Activated CD8-positive, alpha-beta memory T cell treated with anti-CD3 and anti-CD28 coated beads for 1 hour (primary cell): ENCODE data around the gene ZNF488.

Experiments
- DNase-seq, 2 donors: peaks; one replicate each; pipeline ENCODE4 v3.0.0-alpha.2; 2020; ENCODE audit warnings: low read depth in 1 of 2; ENCODE audit errors: extremely low read depth in 1 of 2

ZNF488 gene

GRCh38 chr10:47383261-47384147, 589 bp downstream of the ZNF488 start:
- DNase-seq: no peak

- no peak for DNase-seq
These were observed 2.4 kb downstream of the ZNF488 start for GRCh38 chr10:47381427-47382379.

- DNase-seq: no peak
These were observed 3.0 kb downstream of the ZNF488 start for GRCh38 chr10:47381103-47381395.

GRCh38 chr10:47380341-47381102, 3.6 kb downstream of the ZNF488 start:
- DNase-seq: no peak

- DNase-seq: no peak
These were observed 4.2 kb downstream of the ZNF488 start for GRCh38 chr10:47379901-47380300.

GRCh38 chr10:47379445-47379785, 4.7 kb downstream of the ZNF488 start:
- no peak for DNase-seq

GRCh38 chr10:47378606-47379444, 5.3 kb downstream of the ZNF488 start:
- DNase-seq: no peak

GRCh38 chr10:47378183-47378510, 5.9 kb downstream of the ZNF488 start:
- DNase-seq: no peak

GRCh38 chr10:47376522-47377220, 7.4 kb downstream of the ZNF488 start:
- no peak for DNase-seq

- DNase-seq: no peak
These were observed 9.2 kb downstream of the ZNF488 start for GRCh38 chr10:47374611-47375536.

GRCh38 chr10:47372726-47373125, 11.4 kb downstream of the ZNF488 start:
- DNase-seq: no peak

- DNase-seq: no peak
These were observed 12.2 kb downstream of the ZNF488 start for GRCh38 chr10:47371629-47372485.

- no peak for DNase-seq
These were observed 13.2 kb downstream of the ZNF488 start for GRCh38 chr10:47370878-47371277.

- no peak for DNase-seq
These were observed 13.9 kb downstream of the ZNF488 start for GRCh38 chr10:47370015-47370767.

- no peak for DNase-seq
These were observed 14.7 kb downstream of the ZNF488 start for GRCh38 chr10:47369251-47369894.

- DNase-seq: no peak
These were observed 15.5 kb downstream of the ZNF488 start for GRCh38 chr10:47368431-47369180.
